ENCODE results near the gene GCAT. TPM values are rescaled to one million over a fixed set of nuclear protein-coding genes. Genes with fewer than 3 reads are reported as not detected.

Gene GCAT
- total RNA-seq (10 to 100 TPM; 22.2 to 23.0 TPM), polyA plus RNA-seq (ENCODE audit: insufficient read length in 2 of 2) (10 to 100 TPM; 24.6 to 27.5 TPM)
- long read RNA-seq, donor 1, transcript GCAT-201 (9 exons, 1,497 nt) = major isoform, 10 of 18 reads
- long read RNA-seq, donor 1, partial matches to known transcripts = 5 of 18 reads
- long read RNA-seq, donor 1, other reads (novel, unspliced or antisense) = 0 of 18 reads
- long read RNA-seq, donor 2, partial matches to known transcripts = 0 of 4 reads
- long read RNA-seq, donor 2, other reads (novel, unspliced or antisense) = 0 of 4 reads
- long read RNA-seq, donor 3, partial matches to known transcripts = 0 of 6 reads
- long read RNA-seq, donor 3, other reads (novel, unspliced or antisense) = 0 of 6 reads
- long read RNA-seq, donor 4, transcript GCAT-201 (9 exons, 1,497 nt) = major isoform, 6 of 14 reads
- long read RNA-seq, donor 4, partial matches to known transcripts = 5 of 14 reads
- long read RNA-seq, donor 4, other reads (novel, unspliced or antisense) = 0 of 14 reads

GRCh38 chr22:37807410-37808293 is at the start of gene GCAT:
Gene GCAT (plus strand): TSS chr22:37807934. CDS start chr22:37807968, 34 bp downstream.
- under 1% methylated on average over 73 of the region's 73 CpGs for WGBS (ENCODE audit: insufficient coverage)

DNA sequence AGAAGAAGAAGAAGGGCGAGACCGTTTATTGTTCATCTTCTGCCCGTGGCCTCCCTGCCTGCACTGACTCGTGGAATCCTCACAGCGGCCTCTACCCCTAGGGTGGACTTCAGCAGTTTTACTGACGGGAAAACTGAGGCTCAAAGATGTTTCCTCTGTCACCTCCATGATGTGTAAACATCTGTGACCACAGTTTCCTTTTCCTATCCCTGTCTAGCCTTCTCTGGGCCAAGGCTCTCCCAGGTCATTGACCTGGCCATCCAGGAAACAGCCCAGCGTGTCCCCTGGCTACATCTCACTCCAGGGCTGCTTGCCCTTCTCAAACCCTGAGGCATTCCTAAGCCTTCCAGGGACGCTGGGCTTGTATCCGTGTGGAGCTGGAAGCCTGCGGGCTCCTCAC is 49.0 kb upstream of the GCAT start:
- peaks cover 92% of the 10 kb centered on the region for H3K36me3 ChIP-seq (ENCODE audit: control insufficient read depth, insufficient read depth, low read length)
- 90% methylated on average over 10 of the region's 10 CpGs for WGBS (ENCODE audit: insufficient coverage)

More at GRCh38 chr22:37807410-37808293, at the start of gene GCAT:
- H3K4me1 ChIP-seq (ENCODE audit: control insufficient read depth, insufficient read depth, low read length) = peaks cover 67% of the 10 kb centered on the region
- H3K36me3 ChIP-seq (ENCODE audit: control insufficient read depth, insufficient read depth, low read length) = peaks cover 6% of the 10 kb centered on the region
- no peaks in the 10 kb centered on the region for H3K9me3 ChIP-seq (ENCODE audit: control insufficient read depth, insufficient read depth, low read length)
- peak; percentile 81 to 98 (median 92) for DNase-seq (ENCODE audit: low read depth in 4 of 6, low spot score in 6 of 6)
- no peaks in the 10 kb centered on the region for H3K27me3 ChIP-seq (ENCODE audit: control insufficient read depth, insufficient read depth, low read length)
- H3K4me3 ChIP-seq (ENCODE audit: low read depth, low read length) = peak within 1 kb of the TSS; percentile 89
- peak within 1 kb of the TSS; percentile 91 for H3K27ac ChIP-seq (ENCODE audit: low read depth, low read length)

GRCh38 chr22:37759281-37759680 is 48.5 kb upstream of the GCAT start:
- no peak overlapping the region for H3K4me3 ChIP-seq (ENCODE audit: low read depth, low read length)
- no peaks in the 10 kb centered on the region for H3K27me3 ChIP-seq (ENCODE audit: control insufficient read depth, insufficient read depth, low read length)
- no peak overlapping the region for H3K27ac ChIP-seq (ENCODE audit: low read depth, low read length)
- H3K9me3 ChIP-seq (ENCODE audit: control insufficient read depth, insufficient read depth, low read length) = no peaks in the 10 kb centered on the region
- H3K36me3 ChIP-seq (ENCODE audit: control insufficient read depth, insufficient read depth, low read length) = peaks cover 90% of the 10 kb centered on the region
- DNase-seq (ENCODE audit: low read depth in 4 of 6, low spot score in 6 of 6) = no peak
- peaks cover 6% of the 10 kb centered on the region for H3K4me1 ChIP-seq (ENCODE audit: control insufficient read depth, insufficient read depth, low read length)
- 91% methylated on average over 10 of the region's 11 CpGs for WGBS (ENCODE audit: insufficient coverage)

More for the DNA sequence above, 49.0 kb upstream of the GCAT start:
- Histone ChIP-seq H3K27me3 (ENCODE audit: control insufficient read depth, insufficient read depth, low read length) (no peaks in the 10 kb centered on the region), H3K4me1 (ENCODE audit: control insufficient read depth, insufficient read depth, low read length) (peaks cover 6% of the 10 kb centered on the region), H3K9me3 (ENCODE audit: control insufficient read depth, insufficient read depth, low read length) (no peaks in the 10 kb centered on the region), H3K4me3 (ENCODE audit: low read depth, low read length) (no peak overlapping the region), H3K27ac (ENCODE audit: low read depth, low read length) (no peak overlapping the region)
- no peak for DNase-seq (ENCODE audit: low read depth in 4 of 6, low spot score in 6 of 6)

DNA sequence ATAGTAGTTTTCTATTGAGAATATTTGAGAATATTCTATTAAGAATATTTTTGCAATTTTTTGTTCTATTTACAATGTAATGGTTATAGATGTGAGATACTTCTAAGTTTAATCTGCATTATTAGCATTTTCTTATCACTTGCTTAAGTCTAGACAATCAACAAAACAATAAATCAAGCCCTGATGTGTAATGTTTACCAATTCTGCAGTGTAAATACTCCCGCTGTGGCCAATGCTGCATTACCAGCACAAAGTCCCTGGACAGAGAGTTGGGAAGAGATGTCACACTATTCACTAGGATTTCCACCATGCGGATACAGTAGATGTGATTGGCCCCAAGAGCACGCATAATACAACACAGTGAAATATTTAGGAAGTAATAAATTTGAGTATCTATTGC is 47.6 kb upstream of the GCAT start:
- no CpG with 5 or more reads among the region's 3 CpGs for WGBS (ENCODE audit: insufficient coverage)
- Histone ChIP-seq H3K9me3 (ENCODE audit: control insufficient read depth, insufficient read depth, low read length) (no peaks in the 10 kb centered on the region), H3K4me1 (ENCODE audit: control insufficient read depth, insufficient read depth, low read length) (peaks cover 7% of the 10 kb centered on the region), H3K36me3 (ENCODE audit: control insufficient read depth, insufficient read depth, low read length) (peaks cover 83% of the 10 kb centered on the region), H3K4me3 (ENCODE audit: low read depth, low read length) (no peak overlapping the region), H3K27ac (ENCODE audit: low read depth, low read length) (no peak overlapping the region), H3K27me3 (ENCODE audit: control insufficient read depth, insufficient read depth, low read length) (no peaks in the 10 kb centered on the region)
- no peak for DNase-seq (ENCODE audit: low read depth in 4 of 6, low spot score in 6 of 6)

DNA sequence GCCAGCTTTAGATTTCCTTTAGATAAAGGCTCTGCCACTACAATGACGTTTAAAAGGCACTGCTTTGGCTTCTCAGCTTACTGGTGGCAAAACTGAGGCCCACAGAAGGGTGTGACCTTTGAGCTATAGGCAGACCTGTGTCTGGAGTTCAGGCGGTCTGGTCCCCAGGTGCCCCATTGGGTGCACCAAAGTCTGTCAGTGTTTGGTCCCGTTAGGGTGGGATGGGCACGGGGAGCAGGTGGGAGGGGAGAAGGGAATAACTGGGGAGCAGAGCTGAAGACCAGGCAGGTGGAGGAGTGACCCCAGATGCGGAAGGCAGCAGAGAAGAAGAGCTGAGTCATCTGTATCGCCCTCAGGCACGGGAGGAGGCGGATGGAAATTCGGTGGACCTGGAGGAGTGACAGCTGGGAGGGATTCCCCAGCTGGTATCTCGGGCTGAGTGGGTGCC is 45.3 kb upstream of the GCAT start:
- 81% methylated on average over 9 of the region's 10 CpGs for WGBS (ENCODE audit: insufficient coverage)
- Histone ChIP-seq H3K27me3 (ENCODE audit: control insufficient read depth, insufficient read depth, low read length) (no peaks in the 10 kb centered on the region), H3K36me3 (ENCODE audit: control insufficient read depth, insufficient read depth, low read length) (peaks cover 73% of the 10 kb centered on the region), H3K9me3 (ENCODE audit: control insufficient read depth, insufficient read depth, low read length) (no peaks in the 10 kb centered on the region), H3K4me1 (ENCODE audit: control insufficient read depth, insufficient read depth, low read length) (peaks cover 16% of the 10 kb centered on the region), H3K4me3 (ENCODE audit: low read depth, low read length) (no peak overlapping the region), H3K27ac (ENCODE audit: low read depth, low read length) (no peak overlapping the region)
- no peak for DNase-seq (ENCODE audit: low read depth in 4 of 6, low spot score in 6 of 6)

DNA sequence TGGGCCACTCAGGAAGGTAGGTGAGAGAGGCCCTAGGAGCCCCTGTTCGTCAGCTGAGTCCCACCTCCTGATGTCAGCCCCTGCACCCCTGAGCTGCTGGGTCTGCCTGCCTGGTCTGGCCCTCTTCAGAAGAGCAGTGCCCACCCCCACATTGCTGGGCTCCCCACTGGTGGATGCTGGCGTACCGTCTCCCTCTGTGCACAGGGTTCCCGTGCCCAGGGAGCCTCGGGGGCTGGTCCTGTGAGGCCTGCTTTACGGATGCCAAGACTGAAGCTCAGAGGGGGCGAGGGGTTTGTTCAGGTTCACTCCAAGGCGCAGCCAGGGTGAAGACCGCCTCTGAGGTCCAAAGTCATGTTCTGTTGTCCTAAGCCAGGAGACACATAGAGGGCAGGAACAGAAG is 44.7 kb upstream of the GCAT start:
- 91% methylated on average over 9 of the region's 9 CpGs for WGBS (ENCODE audit: insufficient coverage)
- peaks cover 18% of the 10 kb centered on the region for H3K4me1 ChIP-seq (ENCODE audit: control insufficient read depth, insufficient read depth, low read length)
- no peak overlapping the region for H3K27ac ChIP-seq (ENCODE audit: low read depth, low read length)
- no peak overlapping the region for H3K4me3 ChIP-seq (ENCODE audit: low read depth, low read length)
- H3K9me3 ChIP-seq (ENCODE audit: control insufficient read depth, insufficient read depth, low read length) = no peaks in the 10 kb centered on the region
- DNase-seq (ENCODE audit: low read depth in 4 of 6, low spot score in 6 of 6) = no peak
- no peaks in the 10 kb centered on the region for H3K27me3 ChIP-seq (ENCODE audit: control insufficient read depth, insufficient read depth, low read length)
- H3K36me3 ChIP-seq (ENCODE audit: control insufficient read depth, insufficient read depth, low read length) = peaks cover 73% of the 10 kb centered on the region

- DNase-seq (ENCODE audit: low read depth in 4 of 6, low spot score in 6 of 6) = no peak
- WGBS (ENCODE audit: insufficient coverage) = 91% methylated on average over 13 of the region's 16 CpGs
- peaks cover 73% of the 10 kb centered on the region for H3K36me3 ChIP-seq (ENCODE audit: control insufficient read depth, insufficient read depth, low read length)
- H3K9me3 ChIP-seq (ENCODE audit: control insufficient read depth, insufficient read depth, low read length) = no peaks in the 10 kb centered on the region
- H3K27ac ChIP-seq (ENCODE audit: low read depth, low read length) = no peak overlapping the region
- H3K4me3 ChIP-seq (ENCODE audit: low read depth, low read length) = no peak overlapping the region
- no peaks in the 10 kb centered on the region for H3K27me3 ChIP-seq (ENCODE audit: control insufficient read depth, insufficient read depth, low read length)
- peaks cover 20% of the 10 kb centered on the region for H3K4me1 ChIP-seq (ENCODE audit: control insufficient read depth, insufficient read depth, low read length)
These were observed 44.1 kb upstream of the GCAT start for GRCh38 chr22:37763652-37764051.

DNA sequence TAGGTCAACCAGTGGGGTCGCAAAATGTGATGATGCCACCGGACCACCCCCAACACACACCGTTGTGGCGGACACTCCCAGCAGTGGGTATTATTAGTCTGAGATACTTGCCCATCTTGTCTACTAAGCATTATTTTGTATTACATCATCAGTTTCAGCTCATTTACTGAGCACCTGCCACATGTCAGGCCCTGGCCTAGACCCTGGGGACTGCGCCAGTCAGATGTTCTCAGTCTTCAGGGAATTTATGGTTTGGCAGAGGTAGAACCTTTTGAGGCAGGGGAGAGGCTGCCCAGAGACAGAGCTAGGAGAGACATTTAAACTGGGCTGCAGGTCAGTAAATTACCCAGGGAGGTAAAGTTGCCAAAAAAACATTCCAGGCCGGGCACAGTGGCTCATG is 43.1 kb upstream of the GCAT start:
- no peak for DNase-seq (ENCODE audit: low read depth in 4 of 6, low spot score in 6 of 6)
- H3K27ac ChIP-seq (ENCODE audit: low read depth, low read length) = no peak overlapping the region
- no peaks in the 10 kb centered on the region for H3K27me3 ChIP-seq (ENCODE audit: control insufficient read depth, insufficient read depth, low read length)
- H3K36me3 ChIP-seq (ENCODE audit: control insufficient read depth, insufficient read depth, low read length) = peaks cover 73% of the 10 kb centered on the region
- H3K4me1 ChIP-seq (ENCODE audit: control insufficient read depth, insufficient read depth, low read length) = peaks cover 20% of the 10 kb centered on the region
- 85% methylated on average over 2 of the region's 6 CpGs for WGBS (ENCODE audit: insufficient coverage)
- H3K4me3 ChIP-seq (ENCODE audit: low read depth, low read length) = no peak overlapping the region
- H3K9me3 ChIP-seq (ENCODE audit: control insufficient read depth, insufficient read depth, low read length) = no peaks in the 10 kb centered on the region

DNA sequence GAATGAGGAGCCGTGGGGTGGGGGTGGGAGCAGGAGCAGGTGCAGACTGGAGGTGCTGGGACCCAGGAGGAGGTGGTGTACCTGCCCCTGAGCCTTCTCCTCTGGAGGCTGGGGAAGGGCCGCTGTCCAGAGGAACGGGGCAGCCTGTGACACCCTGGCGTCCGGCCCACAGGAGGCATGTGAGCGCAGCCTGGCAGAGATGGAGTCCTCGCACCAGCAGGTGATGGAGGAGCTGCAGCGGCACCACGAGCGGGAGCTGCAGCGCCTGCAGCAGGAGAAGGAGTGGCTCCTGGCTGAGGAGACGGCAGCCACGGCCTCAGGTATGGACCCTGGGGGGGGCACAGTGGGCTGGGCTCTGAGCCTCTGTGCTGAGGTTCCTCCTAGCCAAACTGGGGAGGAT is 42.2 kb upstream of the GCAT start:
- Histone ChIP-seq H3K4me1 (ENCODE audit: control insufficient read depth, insufficient read depth, low read length) (peaks cover 20% of the 10 kb centered on the region), H3K36me3 (ENCODE audit: control insufficient read depth, insufficient read depth, low read length) (peaks cover 76% of the 10 kb centered on the region), H3K27me3 (ENCODE audit: control insufficient read depth, insufficient read depth, low read length) (no peaks in the 10 kb centered on the region), H3K4me3 (ENCODE audit: low read depth, low read length) (no peak overlapping the region), H3K27ac (ENCODE audit: low read depth, low read length) (no peak overlapping the region), H3K9me3 (ENCODE audit: control insufficient read depth, insufficient read depth, low read length) (no peaks in the 10 kb centered on the region)
- 88% methylated on average over 13 of the region's 13 CpGs for WGBS (ENCODE audit: insufficient coverage)
- no peak for DNase-seq (ENCODE audit: low read depth in 4 of 6, low spot score in 6 of 6)
